ENCODE results near the gene AVL9.
"Not testable (repeated sequence)": the region's sequence is repeated elsewhere in the genome, so short reads cannot be mapped to it uniquely, and the experiment has no call there.

The AVL9 gene

DNA sequence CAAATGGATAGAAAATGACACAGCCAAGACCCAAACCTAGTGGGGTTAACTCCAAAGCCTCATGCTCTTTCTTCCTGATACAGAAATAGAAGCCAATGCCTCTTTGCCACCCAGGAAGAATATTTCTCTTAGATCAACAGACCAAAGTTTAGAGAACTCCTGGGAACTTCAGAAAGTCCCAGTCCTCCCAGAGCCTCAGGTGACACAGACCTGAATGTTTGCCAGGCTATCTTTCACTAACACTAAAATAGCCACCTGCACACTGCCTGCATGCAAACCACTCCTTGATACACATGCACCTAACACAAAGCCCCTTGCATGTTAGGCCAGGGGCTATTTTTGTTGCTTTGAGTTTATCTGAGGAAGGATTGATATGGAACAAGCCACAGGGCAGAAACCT lies 32.8 kb upstream of the AVL9 start:
- H3K9me2 ChIP-seq (replicated peaks; ENCODE audit: control insufficient read depth, low read length) = no peaks in the 10 kb centered on the region
- TF ChIP-seq EZH2phosphoT487 (IDR thresholded peaks at IDR 0.05; ENCODE audit: borderline replicate concordance, low read length) = no peak
- TF ChIP-seq, protein P1, sequence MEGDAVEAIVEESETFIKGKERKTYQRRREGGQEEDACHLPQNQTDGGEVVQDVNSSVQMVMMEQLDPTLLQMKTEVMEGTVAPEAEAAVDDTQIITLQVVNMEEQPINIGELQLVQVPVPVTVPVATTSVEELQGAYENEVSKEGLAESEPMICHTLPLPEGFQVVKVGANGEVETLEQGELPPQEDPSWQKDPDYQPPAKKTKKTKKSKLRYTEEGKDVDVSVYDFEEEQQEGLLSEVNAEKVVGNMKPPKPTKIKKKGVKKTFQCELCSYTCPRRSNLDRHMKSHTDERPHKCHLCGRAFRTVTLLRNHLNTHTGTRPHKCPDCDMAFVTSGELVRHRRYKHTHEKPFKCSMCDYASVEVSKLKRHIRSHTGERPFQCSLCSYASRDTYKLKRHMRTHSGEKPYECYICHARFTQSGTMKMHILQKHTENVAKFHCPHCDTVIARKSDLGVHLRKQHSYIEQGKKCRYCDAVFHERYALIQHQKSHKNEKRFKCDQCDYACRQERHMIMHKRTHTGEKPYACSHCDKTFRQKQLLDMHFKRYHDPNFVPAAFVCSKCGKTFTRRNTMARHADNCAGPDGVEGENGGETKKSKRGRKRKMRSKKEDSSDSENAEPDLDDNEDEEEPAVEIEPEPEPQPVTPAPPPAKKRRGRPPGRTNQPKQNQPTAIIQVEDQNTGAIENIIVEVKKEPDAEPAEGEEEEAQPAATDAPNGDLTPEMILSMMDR (IDR thresholded peaks at IDR 0.05; ENCODE audit: low read depth, low read length, poor library complexity, severe bottlenecking) = no peak
- H4K20me1 ChIP-seq (ENCODE audit: control insufficient read depth, insufficient read depth, low read depth, low read length) = no peaks in the 10 kb centered on the region
- no peaks in the 10 kb centered on the region for H3K27me3 ChIP-seq (ENCODE audit: control insufficient read depth, low read length)
- H3K4me1 ChIP-seq (ENCODE audit: control insufficient read depth, low read length) = no peaks in the 10 kb centered on the region
- H3K4me3 ChIP-seq (ENCODE audit: low read length) = no peak overlapping the region
- H3K9me3 ChIP-seq (ENCODE audit: control insufficient read depth, insufficient read depth, low read length) = no peaks in the 10 kb centered on the region
- no peak overlapping the region for H3K27ac ChIP-seq (ENCODE audit: low read depth, low read length)
- H3K79me2 ChIP-seq (ENCODE audit: control insufficient read depth, low read length) = no peaks in the 10 kb centered on the region
- H3K36me3 ChIP-seq (ENCODE audit: control insufficient read depth, low read length) = no peaks in the 10 kb centered on the region
- H3K4me2 ChIP-seq (ENCODE audit: low read length) = no peak overlapping the region
- no peaks in the 10 kb centered on the region for H3F3A ChIP-seq (ENCODE audit: control insufficient read depth, insufficient read depth)

DNA sequence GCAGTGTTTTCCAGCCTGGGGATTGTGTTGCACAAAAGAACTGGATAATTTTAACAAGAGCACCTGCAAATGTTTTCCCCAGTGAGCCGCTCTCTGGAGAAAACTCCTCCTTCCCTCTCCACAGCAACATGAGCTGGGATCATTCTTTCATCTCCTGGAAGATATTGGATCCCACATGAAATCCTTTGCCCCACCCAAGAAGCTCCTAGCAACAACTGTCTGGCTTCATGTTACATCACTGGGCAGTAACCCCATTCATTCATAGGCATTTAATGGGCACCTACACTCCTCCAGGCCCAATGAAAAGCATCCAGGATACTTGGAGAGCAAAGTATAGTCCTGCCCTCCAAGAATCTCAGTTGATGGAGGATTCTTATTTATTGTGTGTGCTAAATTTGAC lies 32.3 kb upstream of the AVL9 start:
- Histone ChIP-seq H3K4me3 (ENCODE audit: low read length) (no peak overlapping the region), H3K27me3 (ENCODE audit: control insufficient read depth, low read length) (no peaks in the 10 kb centered on the region), H3F3A (ENCODE audit: control insufficient read depth, insufficient read depth) (no peaks in the 10 kb centered on the region), H4K20me1 (ENCODE audit: control insufficient read depth, insufficient read depth, low read depth, low read length) (no peaks in the 10 kb centered on the region), H3K4me2 (ENCODE audit: low read length) (no peak overlapping the region), H3K36me3 (ENCODE audit: control insufficient read depth, low read length) (no peaks in the 10 kb centered on the region), H3K9me2 (replicated peaks; ENCODE audit: control insufficient read depth, low read length) (no peaks in the 10 kb centered on the region), H3K4me1 (ENCODE audit: control insufficient read depth, low read length) (no peaks in the 10 kb centered on the region), H3K79me2 (ENCODE audit: control insufficient read depth, low read length) (no peaks in the 10 kb centered on the region), H3K9me3 (ENCODE audit: control insufficient read depth, insufficient read depth, low read length) (no peaks in the 10 kb centered on the region), H3K27ac (ENCODE audit: low read depth, low read length) (no peak overlapping the region)
- TF ChIP-seq EZH2phosphoT487 (IDR thresholded peaks at IDR 0.05; ENCODE audit: borderline replicate concordance, low read length) = no peak
- TF ChIP-seq, protein P1 (IDR thresholded peaks at IDR 0.05; ENCODE audit: low read depth, low read length, poor library complexity, severe bottlenecking) = no peak

DNA sequence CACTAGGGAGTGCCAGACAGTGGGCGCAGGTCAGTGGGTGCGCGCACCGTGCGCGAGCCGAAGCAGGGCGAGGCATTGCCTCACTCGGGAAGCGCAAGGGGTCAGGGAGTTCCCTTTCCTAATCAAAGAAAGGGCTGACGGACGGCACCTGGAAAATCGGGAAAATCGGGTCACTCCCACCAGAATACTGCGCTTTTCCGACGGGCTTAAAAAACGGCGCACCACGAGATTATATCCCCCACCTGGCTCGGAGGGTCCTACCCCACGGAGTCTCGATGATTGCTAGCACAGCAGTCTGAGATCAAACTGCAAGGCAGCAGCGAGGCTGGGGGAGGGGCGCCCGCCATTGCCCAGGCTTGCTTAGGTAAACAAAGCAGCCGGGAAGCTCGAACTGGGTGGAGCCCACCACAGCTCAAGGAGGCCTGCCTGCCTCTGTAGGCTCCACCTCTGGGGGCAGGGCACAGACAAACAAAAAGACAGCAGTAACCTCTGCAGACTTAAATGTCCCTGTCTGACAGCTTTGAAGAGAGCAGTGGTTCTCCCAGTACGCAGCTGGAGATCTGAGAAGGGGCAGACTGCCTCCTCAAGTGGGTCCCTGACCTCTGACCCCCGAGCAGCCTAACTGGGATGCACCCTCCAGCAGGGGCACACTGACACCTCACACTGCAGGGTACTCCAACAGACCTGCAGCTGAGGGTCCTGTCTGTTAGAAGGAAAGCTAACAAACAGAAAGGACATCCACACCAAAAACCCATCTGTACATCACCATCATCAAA lies 30.5 kb upstream of the AVL9 start:
- not testable (repeated sequence) for H4K20me1 ChIP-seq (ENCODE audit: control insufficient read depth, insufficient read depth, low read depth, low read length); H3K9me3 ChIP-seq (ENCODE audit: control insufficient read depth, insufficient read depth, low read length); H3K4me2 ChIP-seq (ENCODE audit: low read length); H3K4me1 ChIP-seq (ENCODE audit: control insufficient read depth, low read length); H3K4me3 ChIP-seq (ENCODE audit: low read length); H3K9me2 ChIP-seq (replicated peaks; ENCODE audit: control insufficient read depth, low read length); H3K27me3 ChIP-seq (ENCODE audit: control insufficient read depth, low read length); H3K27ac ChIP-seq (ENCODE audit: low read depth, low read length); H3K79me2 ChIP-seq (ENCODE audit: control insufficient read depth, low read length); H3K36me3 ChIP-seq (ENCODE audit: control insufficient read depth, low read length); H3F3A ChIP-seq (ENCODE audit: control insufficient read depth, insufficient read depth)

DNA sequence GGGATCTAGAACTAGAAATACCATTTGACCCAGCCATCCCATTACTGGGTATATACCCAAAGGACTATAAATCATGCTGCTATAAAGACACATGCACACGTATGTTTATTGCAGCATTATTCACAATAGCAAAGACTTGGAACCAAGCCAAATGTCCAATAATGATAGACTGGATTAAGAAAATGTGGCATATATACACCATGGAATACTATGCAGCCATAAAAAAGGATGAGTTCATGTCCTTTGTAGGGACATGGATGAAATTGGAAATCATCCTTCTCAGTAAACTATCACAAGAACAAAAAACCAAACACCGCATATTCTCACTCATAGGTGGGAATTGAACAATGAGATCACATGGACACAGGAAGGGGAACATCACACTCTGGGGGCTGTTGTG lies 25.3 kb upstream of the AVL9 start:
- not testable (repeated sequence) for H3K9me3 ChIP-seq (ENCODE audit: control insufficient read depth, insufficient read depth, low read length); H3K27ac ChIP-seq (ENCODE audit: low read depth, low read length); H3K27me3 ChIP-seq (ENCODE audit: control insufficient read depth, low read length); H4K20me1 ChIP-seq (ENCODE audit: control insufficient read depth, insufficient read depth, low read depth, low read length); H3K36me3 ChIP-seq (ENCODE audit: control insufficient read depth, low read length); H3K79me2 ChIP-seq (ENCODE audit: control insufficient read depth, low read length); H3K4me1 ChIP-seq (ENCODE audit: control insufficient read depth, low read length); H3F3A ChIP-seq (ENCODE audit: control insufficient read depth, insufficient read depth); H3K4me2 ChIP-seq (ENCODE audit: low read length); H3K4me3 ChIP-seq (ENCODE audit: low read length); H3K9me2 ChIP-seq (replicated peaks; ENCODE audit: control insufficient read depth, low read length)

Measured in DOHH2 (cell line).